ENCODE data around the gene CPM.

DNA sequence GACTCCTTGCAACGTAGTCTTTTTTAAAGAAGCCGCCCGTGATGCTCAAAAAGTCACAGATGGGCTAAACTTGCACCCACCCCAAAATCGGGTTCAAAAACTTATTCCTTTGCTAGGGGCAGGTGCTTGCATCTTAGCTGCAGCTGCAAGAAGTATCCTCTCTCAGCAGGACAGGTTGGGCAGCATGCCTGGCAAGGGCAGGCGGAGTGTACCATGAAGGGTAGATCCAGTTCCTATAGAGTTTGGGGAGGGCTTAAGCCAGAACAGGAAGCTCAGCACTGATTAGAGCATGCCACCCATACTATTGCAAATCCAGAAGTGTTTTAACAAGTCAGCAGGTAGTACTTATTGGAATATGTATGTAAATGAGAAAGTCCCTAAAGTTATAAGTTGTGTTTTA, 48.7 kb downstream of the CPM start:
- TF ChIP-seq CTCF (IDR thresholded peaks at IDR 0.05; ENCODE audit: insufficient read depth, low read length) (no peak), GABPA (IDR thresholded peaks at IDR 0.05; ENCODE audit: low read depth) (no peak), POLR2AphosphoS5 (IDR thresholded peaks at IDR 0.05; ENCODE audit: low read depth) (no peak), REST (IDR thresholded peaks at IDR 0.05; ENCODE audit: insufficient replicate concordance, low read depth) (no peak), SPI1 (IDR thresholded peaks at IDR 0.05; ENCODE audit: borderline replicate concordance, low read depth) (no peak)

Data from HL-60 (cell line).